T47D (cell line): ENCODE data around the gene UBE2E1.
A peak's percentile ranks its signal among the peaks of the same experiment; 100 is the strongest.
"Not testable (repeated sequence)": the region's sequence is repeated elsewhere in the genome, so short reads cannot be mapped to it uniquely, and the experiment has no call there.

Experiments
- DNase-seq, 2 experiments: peaks; one replicate each; pipeline versions ENCODE4 v3.0.0 to v3.0.0-alpha.2; 2011 to 2012; ENCODE audit warnings: low read depth in 1 of 2, low spot score in 1 of 2
- JUND ChIP-seq: IDR thresholded peaks from 2 replicates; pipeline ENCODE4 v1.6.1; 2012; ENCODE audit warnings: low read depth
- in situ Hi-C: cut with HindIII; loops from 2 replicates; pipeline ENCODE4 v1.10.0; 2016; ENCODE audit warnings: low sequenced_read_pairs, low pct_unique_long_range_greater_than_20kb

The UBE2E1 gene

DNA sequence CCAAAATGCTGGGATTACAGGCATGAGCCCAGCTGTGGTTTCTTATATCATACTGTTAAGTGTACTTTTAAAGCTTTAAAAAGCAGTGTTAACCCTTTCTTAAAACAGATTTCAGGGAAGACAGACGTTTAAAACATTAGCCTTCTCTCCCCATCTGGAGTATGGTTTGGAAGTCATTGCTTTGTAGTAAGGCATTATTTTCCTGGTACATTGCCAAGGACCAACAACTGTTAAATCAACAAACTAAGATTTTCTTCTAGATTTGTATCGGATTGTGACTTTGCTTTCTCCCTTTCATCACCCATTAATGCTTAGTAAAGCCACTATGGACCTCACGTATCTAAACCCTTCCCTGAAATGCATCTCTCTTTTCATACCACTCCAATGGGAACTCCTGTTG, 50.5 kb downstream of the UBE2E1 start:
- in situ Hi-C loops = no loop called here
- no peak for TF ChIP-seq JUND
- no peak for DNase-seq

DNA sequence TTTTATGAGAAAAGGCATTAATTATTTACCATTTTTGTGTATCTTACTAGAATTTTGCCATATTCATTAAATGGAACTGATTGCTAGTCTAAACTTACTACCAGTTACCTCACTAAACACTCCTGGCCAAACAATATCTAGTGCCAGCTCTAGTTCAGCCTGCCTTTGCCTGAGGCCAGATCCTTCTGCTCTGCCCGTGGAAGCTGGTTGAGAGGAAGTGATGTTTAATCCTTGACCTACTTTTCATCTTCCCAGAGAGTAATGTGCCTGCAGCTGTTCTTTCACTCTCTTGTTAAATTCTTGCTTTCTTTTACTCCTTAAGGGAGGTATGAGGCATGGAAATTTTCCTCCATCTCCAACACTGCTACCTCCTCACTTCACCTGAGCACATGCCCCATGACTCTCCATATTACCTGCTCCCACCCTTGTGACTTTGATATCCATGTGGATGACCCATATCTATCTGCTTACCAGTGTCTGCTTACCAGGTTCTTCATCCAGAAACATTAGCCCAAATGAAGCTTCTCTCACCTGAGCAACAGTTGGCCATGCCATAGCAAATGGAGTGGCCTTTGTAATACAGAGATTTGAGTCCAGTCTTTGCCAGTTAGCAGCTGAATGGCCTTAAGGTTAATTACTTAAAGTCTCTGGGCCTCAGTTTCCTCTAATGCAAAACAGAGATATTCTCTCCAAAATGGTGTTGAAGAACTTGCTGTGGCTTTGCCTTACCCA, 53.4 kb downstream of the UBE2E1 start:
- TF ChIP-seq JUND = no peak
- peak; percentile 37 to 80 for DNase-seq
- in situ Hi-C loops = no loop called here

DNA sequence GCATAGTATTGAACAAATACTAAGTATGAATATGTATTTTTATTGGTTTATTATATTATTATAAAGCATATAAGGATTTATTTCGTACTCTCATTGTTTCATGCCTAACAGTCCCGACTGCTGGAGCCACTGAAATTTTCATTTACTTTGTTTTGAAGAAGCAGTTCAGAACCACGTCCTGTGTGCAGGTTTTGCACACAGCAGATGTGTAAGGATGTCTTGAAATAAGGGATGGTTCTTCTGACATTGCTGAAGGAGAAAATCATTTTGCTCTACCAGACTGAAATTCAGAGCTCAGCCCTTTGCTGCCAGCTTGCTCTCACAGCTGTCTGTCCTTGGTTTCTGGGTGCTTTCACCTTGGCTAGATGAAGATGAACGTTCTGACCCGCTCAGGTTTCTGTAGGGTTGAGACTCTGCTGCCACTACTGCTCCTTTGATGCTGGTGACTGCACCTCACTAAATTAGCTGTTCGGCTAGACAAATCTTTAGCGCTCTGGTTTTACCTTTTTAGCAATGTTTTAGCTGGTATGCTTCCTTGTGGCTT, 54.2 kb downstream of the UBE2E1 start:
- no peak for DNase-seq
- TF ChIP-seq JUND = no peak
- in situ Hi-C loops = no loop called here

DNA sequence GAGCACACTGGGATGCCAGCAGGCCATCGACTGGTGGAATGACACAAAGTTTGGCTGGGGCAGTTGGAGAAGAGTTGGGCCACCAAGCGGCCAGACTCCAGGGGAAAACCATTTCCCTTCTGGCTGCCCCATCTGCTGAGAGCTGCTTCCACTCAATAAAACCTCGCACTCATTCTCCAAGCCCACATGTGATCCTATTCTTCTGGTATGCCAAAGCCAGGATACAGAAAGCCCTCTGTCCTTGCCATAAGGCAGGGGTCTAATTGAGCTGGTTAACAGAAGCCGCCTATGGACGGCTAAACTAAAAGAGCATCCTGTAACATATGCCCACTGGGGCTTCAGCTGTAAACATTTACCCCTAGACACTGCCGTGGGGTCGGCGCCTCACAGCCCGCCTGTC, 55.9 kb downstream of the UBE2E1 start:
- in situ Hi-C loops = no loop called here
- TF ChIP-seq JUND = no peak
- no peak for DNase-seq

DNA sequence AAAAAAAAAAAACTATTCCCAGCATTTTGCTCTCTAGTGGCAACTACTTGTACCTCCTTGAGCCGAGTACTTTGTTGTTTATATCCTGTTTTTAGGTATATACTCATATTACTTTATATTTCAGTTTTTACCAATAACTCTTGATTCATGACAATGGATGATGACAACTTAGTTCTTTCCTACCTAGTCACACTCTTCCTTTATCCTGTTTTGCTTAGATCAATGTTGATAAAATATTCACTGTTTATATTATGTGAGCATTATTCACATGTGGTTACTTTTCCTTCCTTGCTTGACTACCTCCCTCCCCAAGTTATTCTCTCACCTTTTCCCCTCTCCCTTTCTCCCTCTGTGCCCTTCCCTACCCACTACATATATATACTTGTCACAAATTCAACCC, 57.3 kb downstream of the UBE2E1 start:
- no peak for TF ChIP-seq JUND
- DNase-seq = no peak
- in situ Hi-C loops = no loop called here

DNA sequence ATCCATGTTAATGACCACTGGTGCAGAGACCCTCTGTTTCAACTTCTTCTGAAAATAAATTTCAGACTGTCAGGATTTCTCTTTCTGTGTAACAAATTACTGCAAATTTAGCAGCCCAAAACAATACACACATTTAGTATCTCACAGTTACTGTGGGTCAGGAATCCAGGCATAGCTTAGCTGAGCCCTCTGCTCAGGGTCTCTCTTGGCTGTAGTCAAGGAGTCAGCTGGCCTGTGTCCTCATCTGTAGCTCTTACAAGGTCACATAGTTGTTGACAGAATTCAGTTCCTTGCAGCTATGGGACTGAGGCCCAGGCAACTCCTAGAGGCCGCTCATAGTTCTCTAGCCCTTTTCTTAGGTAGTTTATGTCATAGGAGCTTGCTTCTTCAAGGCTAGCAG, 59.2 kb downstream of the UBE2E1 start:
- in situ Hi-C loops = no loop called here
- no peak for TF ChIP-seq JUND
- DNase-seq = no peak

DNA sequence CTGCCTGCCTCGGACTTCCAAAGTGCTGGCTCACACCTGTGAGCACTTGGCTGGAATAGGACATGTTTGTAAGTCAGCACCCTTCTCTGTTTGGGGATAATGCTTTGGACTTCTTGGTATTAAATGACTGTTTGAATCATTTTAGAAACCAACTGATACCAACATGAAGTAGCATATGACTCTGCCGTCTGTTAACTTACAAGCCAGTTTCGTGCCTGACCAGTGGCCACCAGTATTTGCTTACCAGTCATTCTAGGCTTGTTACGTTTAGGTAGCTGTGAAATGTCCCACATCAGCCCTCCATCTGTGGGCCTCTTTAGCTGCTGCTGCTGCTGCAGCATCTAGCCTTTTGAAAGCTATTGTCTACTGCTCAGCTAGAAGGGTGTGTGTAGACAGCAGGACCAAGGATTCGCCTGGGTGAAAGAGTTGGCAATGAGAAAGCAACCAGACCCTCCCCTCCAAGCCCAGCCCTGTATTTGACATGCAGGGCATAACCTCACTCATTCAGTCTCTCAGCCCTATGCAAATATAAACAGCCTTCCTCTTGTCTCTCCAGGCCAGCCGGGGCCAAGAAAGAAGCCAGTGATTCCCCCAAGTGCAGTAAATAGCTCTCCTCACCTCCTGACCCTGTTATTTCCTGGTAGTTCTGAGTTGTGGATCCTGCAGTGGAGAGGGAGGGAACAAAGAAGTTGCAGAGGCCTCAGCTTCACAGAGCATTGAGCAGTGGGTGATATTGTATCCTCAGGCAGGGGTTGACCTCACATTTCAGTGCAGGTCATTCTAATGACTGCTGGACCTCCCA, 60.0 kb downstream of the UBE2E1 start:
- TF ChIP-seq JUND = no peak

DNA sequence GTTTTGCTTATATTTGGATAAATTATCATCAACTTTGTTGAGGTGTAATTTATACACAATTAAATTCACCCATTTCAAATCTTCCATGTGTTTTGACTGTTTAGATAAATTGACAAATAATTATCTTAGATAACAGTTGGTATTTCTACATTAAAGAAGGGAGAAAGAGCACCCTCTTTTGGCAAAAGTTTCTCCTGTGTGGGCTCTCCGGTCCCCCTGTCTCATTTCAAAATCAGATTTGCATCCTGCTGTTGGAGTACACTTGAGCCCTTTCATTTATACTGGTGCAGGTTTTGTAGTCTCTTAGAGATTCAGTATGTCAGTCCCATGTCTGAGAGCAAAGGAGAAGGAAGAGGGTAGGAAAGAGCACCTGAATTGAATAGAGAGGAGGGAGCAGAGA, 61.6 kb downstream of the UBE2E1 start:
- in situ Hi-C loops = no loop called here
- no peak for TF ChIP-seq JUND
- no peak for DNase-seq

More for the DNA sequence above, 60.0 kb downstream of the UBE2E1 start:
- in situ Hi-C loops = no loop called here
- DNase-seq = peak in 1 of 2 experiments; percentile 17

DNA sequence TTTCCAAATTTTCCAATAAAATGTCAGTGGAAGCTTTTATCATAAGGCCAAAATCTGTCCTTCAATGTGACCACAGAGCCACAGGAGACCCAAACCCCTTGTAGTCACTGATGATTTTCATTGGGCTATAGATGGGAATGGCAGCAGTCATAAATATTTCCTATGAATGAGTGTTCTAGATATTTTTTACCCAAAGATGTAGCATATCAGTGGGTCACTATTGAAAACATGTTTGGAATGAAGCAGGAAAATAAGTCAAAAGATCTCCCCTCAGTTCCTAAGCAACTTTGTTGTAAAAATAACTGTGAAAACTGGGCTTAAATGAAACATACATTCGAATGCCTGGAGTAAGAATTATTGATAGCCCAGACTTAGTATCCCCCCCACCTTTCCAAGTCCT, 62.1 kb downstream of the UBE2E1 start:
- DNase-seq = no peak
- in situ Hi-C loops = no loop called here
- no peak for TF ChIP-seq JUND

DNA sequence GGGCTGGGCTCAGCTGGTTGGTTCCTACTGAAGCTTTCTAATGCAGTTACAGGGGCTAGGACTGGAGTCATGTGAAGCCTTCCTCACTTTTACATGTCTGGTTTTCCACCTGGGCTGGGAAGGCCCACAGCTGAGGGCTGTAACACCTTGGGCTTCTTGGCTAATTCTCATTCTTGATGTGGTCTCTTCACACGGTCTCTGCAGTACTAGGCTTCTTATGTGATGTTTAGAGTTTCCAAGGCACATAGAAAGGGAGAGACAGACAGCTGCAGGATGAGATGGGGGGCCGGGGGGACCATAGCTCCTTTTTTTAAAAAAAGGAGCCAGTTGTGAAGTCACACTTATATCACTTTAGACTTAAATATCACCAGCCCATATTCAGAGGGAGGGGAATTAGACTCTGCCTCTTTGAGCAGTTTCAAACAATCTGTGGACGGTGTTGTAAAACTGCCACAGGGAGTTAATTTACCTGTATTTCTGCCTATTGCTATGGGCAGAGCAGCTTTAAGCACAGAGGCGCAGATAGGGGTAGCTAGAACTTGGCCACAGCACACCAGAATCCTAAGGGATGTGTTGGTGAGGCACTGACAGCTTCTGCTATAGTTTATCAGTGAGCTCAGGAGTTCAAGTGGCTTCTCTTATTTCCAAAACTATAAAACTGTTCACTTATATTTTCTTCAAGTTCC, 64.4 kb downstream of the UBE2E1 start:
- DNase-seq = no peak
- TF ChIP-seq JUND = no peak
- in situ Hi-C loops = no loop called here

DNA sequence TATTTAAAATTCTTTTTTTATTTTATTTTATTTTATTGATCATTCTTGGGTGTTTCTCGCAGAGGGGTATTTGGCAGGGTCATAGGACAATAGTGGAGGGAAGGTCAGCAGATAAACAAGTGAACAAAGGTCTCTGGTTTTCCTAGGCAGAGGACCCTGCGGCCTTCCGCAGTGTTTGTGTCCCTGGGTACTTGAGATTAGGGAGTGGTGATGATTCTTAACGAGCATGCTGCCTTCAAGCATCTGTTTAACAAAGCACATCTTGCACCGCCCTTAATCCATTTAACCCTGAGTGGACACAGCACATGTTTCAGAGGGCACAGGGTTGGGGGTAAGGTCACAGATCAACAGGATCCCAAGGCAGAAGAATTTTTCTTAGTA, 64.9 kb downstream of the UBE2E1 start:
- in situ Hi-C loops, DNase-seq: not testable (repeated sequence)

DNA sequence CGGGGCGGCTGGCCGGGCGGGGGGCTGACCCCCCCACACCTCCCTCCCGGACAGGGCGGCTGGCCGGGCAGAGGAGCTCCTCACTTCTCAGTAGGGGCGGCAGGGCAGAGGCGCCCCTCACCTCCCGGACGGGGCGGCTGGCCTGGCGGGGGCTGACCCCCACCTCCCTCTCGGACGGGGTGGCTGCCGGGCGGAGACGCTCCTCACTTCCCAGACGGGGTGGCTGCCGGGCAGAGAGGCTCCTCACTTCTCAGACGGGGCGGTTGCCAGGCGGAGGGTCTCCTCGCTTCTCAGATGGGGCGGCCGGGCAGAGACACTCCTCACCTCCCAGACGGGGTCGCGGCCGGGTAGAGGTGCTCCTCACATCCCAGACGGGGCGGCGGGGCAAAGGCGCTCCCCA, 65.6 kb downstream of the UBE2E1 start:
- DNase-seq, in situ Hi-C loops: not testable (repeated sequence)

DNA sequence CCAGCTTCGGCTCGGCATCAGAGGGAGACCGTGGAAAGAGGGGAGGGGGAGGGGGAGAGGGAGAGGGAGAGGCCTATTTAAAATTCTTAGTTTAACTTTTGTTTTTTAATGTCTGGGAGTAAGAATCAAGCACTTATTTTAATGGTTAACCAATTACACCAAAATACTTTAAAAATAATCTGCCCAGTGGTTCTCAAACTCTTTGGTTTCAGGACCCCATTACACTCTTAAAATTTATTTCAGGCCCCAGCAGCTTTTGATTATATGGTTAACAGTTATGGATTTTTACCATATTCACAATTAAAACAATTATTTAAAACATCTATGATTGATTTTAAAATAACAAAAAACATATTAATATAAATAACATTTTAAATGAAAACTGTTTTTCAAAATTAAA, 66.6 kb downstream of the UBE2E1 start:
- in situ Hi-C loops = no loop called here
- no peak for DNase-seq
- no peak for TF ChIP-seq JUND
